ENCODE data around the gene NCL.

DNA sequence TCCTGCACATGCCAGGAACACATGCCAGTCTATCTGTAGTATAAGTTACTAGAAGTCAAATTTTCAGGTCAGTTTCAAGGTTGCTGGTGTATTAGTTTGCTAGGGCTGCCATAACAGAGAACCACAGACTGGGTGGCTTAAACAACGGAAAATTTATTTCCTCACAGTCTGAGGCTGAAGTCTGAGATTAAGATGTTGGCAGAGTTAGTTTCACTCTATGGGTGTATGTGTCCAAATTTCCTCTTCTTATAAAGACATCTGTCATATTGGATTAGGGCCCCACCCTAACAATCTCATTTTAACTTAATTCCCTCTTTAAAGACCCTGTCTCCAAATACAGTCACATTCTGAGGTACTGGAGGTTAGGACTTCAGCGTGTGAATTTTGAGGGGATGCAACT is 42.2 kb downstream of the NCL start:
- TF ChIP-seq KDM4B (CRISPR knock-in tag; IDR thresholded peaks at IDR 0.05) (no peak), TCF7 (IDR thresholded peaks at IDR 0.05; ENCODE audit: low read depth) (no peak), NFE2L1 (CRISPR knock-in tag; IDR thresholded peaks at IDR 0.05; ENCODE audit: borderline replicate concordance) (no peak)
- TF ChIP-seq, protein P1, sequence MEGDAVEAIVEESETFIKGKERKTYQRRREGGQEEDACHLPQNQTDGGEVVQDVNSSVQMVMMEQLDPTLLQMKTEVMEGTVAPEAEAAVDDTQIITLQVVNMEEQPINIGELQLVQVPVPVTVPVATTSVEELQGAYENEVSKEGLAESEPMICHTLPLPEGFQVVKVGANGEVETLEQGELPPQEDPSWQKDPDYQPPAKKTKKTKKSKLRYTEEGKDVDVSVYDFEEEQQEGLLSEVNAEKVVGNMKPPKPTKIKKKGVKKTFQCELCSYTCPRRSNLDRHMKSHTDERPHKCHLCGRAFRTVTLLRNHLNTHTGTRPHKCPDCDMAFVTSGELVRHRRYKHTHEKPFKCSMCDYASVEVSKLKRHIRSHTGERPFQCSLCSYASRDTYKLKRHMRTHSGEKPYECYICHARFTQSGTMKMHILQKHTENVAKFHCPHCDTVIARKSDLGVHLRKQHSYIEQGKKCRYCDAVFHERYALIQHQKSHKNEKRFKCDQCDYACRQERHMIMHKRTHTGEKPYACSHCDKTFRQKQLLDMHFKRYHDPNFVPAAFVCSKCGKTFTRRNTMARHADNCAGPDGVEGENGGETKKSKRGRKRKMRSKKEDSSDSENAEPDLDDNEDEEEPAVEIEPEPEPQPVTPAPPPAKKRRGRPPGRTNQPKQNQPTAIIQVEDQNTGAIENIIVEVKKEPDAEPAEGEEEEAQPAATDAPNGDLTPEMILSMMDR (CRISPR knock-in tag; IDR thresholded peaks at IDR 0.05) = no peak

Data from HepG2 (cell line).